HL-60/S4 treated with retinoic acid at 250 ng/mL for 4 days and 3 days (cell line): ENCODE results near the gene IFT25.
"Not testable (repeated sequence)": the region's sequence is repeated elsewhere in the genome, so short reads cannot be mapped to it uniquely, and the experiment has no call there.

ENCODE experiments used
- in situ Hi-C: fragments of 300-500 bp; cut with MboI; formaldehyde crosslinking; loops from 2 replicates; pipeline ENCODE4 v1.7.0; 2022; ENCODE audit warnings: low sequenced_read_pairs

Gene IFT25

GRCh38 chr1:53891678-53892077, 53.8 kb downstream of the IFT25 start:
- in situ Hi-C loops, result no loop called here

GRCh38 chr1:53891018-53891417, 54.5 kb downstream of the IFT25 start:
- in situ Hi-C loops, result no loop called here

DNA sequence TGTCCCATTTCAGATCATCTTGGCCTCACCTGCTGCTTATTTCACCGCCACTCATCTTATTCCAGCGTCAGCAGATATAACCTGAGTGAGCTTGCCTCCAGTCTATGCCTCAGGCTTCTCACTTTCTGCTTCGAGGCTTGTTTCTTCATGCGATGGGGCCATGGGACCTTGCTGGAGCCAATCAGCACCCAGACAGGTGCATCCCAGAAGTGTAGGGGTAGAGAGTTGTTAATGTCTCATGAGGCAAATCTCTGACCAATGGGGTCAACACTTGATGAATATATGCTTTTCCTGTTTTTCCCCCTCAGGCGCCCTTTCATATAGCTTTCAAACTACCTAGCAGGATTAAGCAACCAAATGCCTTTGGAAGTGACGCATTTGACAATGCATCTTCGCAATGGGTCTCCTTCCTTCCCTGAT, 55.0 kb downstream of the IFT25 start:
- in situ Hi-C loops, result no loop called here

- in situ Hi-C loops, result no loop called here
These were observed 55.9 kb downstream of the IFT25 start, which contains the start of gene YIPF1 for GRCh38 chr1:53889304-53890298. YIPF1 (minus strand) TSS chr1:53889797; CDS start chr1:53888937, 860 bp downstream.

- in situ Hi-C loops, result no loop called here
These were observed 56.8 kb downstream of the IFT25 start for GRCh38 chr1:53888681-53889080.

- in situ Hi-C loops, result not testable (repeated sequence)
These were observed 61.9 kb downstream of the IFT25 start for GRCh38 chr1:53883600-53883999.

DNA sequence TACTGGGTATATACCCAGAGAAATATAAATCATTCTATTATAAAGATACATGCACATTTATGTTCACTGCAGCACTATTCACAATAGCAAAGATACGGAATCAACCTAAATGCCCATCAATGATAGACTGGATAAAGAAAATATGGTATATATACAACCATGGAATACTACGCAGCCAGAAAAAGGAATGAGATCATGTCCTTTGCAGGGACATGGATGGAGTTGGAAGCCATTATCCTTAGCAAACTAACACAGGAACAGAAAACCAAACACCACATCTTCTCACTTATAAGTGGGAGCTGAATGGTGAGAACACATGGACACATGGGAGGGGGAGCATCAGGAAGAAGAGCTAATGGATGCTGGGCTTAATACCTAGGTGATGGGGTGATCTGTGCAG, 63.6 kb downstream of the IFT25 start:
- in situ Hi-C loops, result not testable (repeated sequence)

- in situ Hi-C loops, result no loop called here
These were observed 66.9 kb downstream of the IFT25 start for GRCh38 chr1:53878492-53879105.

GRCh38 chr1:53875150-53875549, 70.3 kb downstream of the IFT25 start:
- in situ Hi-C loops, result not testable (repeated sequence)

DNA sequence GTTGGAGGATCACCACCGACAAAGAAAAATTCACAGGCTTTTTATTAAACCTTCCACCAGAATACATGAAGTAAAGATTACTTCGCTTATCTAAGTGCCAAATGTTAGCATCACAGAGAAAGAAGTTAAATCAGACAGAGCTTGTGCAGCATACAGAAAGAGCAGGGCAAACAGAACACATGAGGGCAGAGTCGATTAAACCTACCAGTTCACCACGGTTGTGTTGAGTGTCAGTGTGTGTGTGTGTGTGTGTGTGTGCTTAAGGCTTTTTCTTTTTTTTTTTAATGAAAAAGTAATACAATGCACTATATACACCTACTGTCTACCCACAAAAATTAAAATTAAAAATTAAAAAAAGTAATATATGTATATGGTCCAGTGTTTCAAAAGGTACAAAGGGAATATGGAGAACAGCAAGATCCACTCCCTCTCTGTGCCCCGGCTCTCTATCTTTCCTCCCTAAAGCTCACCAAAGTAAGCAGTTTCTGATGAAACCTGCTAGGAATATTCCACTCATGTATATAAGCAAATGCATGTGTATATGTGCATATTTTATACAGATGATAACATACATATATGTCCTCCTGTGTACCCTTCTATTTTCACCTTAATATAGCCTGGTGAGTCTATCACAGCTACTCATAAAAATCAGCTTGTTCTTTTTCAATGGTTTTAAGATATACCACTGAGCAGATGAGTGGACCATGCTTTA, 73.6 kb downstream of the IFT25 start:
- in situ Hi-C loops, result loop anchor here (25.0 kb wide), 2 partner anchors 615 to 915 kb away; no protein-coding TSS in a partner anchor
